Measurements from ENCODE around the gene DOCK7. TPM values are rescaled to one million over a fixed set of nuclear protein-coding genes. Genes with fewer than 3 reads are reported as not detected.
A peak's percentile ranks its signal among the peaks of the same experiment; 100 is the strongest.

Gene DOCK7
- total RNA-seq, 4 donors from 2014 or later, result 23.4 to 47.0 (median 44.2) TPM

GRCh38 chr1:62544570-62544969 lies 143.6 kb downstream of the DOCK7 start:
- Histone ChIP-seq H3K36me3 (peaks cover 16% of the 10 kb centered on the region), H3K27ac (no peak overlapping the region), H3K4me3 (no peak overlapping the region), H3K27me3 (no peaks in the 10 kb centered on the region), H3K9me3 (no peaks in the 10 kb centered on the region), H3K4me1 (no peaks in the 10 kb centered on the region)
- TF ChIP-seq POLR2A (IDR thresholded peaks at IDR 0.05) (no peak), CTCF (IDR thresholded peaks at IDR 0.05) (no peak), EP300 (IDR thresholded peaks at IDR 0.05) (no peak), POLR2AphosphoS5 (IDR thresholded peaks at IDR 0.05) (no peak)
- DNase-seq (ENCODE audit: low spot score in 2 of 2), result no peak
- WGBS, result 95% methylated on average over 2 of the region's 2 CpGs

GRCh38 chr1:62541048-62541447 lies 147.1 kb downstream of the DOCK7 start:
- TF ChIP-seq EP300 (IDR thresholded peaks at IDR 0.05), result no peak
- no peak for TF ChIP-seq CTCF (IDR thresholded peaks at IDR 0.05)
- TF ChIP-seq POLR2AphosphoS5 (IDR thresholded peaks at IDR 0.05), result no peak
- TF ChIP-seq POLR2A (IDR thresholded peaks at IDR 0.05), result no peak
- Histone ChIP-seq H3K9me3 (no peaks in the 10 kb centered on the region), H3K27ac (no peak overlapping the region), H3K36me3 (peaks cover 37% of the 10 kb centered on the region), H3K27me3 (no peaks in the 10 kb centered on the region), H3K4me3 (no peak overlapping the region), H3K4me1 (no peaks in the 10 kb centered on the region)
- 83% methylated on average over 2 of the region's 2 CpGs for WGBS
- no peak for DNase-seq (ENCODE audit: low spot score in 2 of 2)

DNA sequence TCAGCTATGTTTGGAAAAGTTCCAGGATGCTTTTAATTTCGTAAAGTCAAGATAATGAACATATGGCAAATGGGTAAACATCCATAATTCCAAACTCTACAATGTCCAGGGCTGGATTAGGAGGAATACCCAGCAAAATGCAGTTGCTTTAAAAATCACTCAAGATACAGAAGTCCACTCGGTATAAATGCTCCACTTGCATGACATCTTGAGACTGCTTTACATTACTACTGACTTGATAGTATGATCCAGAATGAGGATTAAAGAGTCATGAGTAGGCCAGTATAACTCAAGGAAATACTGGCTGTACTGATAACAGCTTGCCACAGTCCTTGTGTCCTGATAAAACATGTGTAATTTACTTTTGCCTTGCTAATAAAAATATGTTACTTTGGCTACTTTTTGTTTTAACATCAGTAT lies 149.1 kb downstream of the DOCK7 start:
- Histone ChIP-seq H3K9me3 (no peaks in the 10 kb centered on the region), H3K27me3 (no peaks in the 10 kb centered on the region), H3K4me1 (no peaks in the 10 kb centered on the region), H3K27ac (no peak overlapping the region), H3K4me3 (no peak overlapping the region), H3K36me3 (peaks cover 46% of the 10 kb centered on the region)
- DNase-seq (ENCODE audit: low spot score in 2 of 2), result no peak
- WGBS, result 88% methylated on average over 2 of the region's 2 CpGs
- no peak for TF ChIP-seq EP300 (IDR thresholded peaks at IDR 0.05)
- TF ChIP-seq POLR2A (IDR thresholded peaks at IDR 0.05), result no peak
- TF ChIP-seq CTCF (IDR thresholded peaks at IDR 0.05), result no peak
- no peak for TF ChIP-seq POLR2AphosphoS5 (IDR thresholded peaks at IDR 0.05)

- Histone ChIP-seq H3K27me3 (no peaks in the 10 kb centered on the region), H3K36me3 (peaks cover 47% of the 10 kb centered on the region), H3K4me1 (no peaks in the 10 kb centered on the region), H3K4me3 (no peak overlapping the region), H3K9me3 (no peaks in the 10 kb centered on the region), H3K27ac (no peak overlapping the region)
- DNase-seq (ENCODE audit: low spot score in 2 of 2), result no peak
- TF ChIP-seq EP300 (IDR thresholded peaks at IDR 0.05) (no peak), POLR2AphosphoS5 (IDR thresholded peaks at IDR 0.05) (no peak), POLR2A (IDR thresholded peaks at IDR 0.05) (no peak), CTCF (IDR thresholded peaks at IDR 0.05) (no peak)
These were observed 151.3 kb downstream of the DOCK7 start for GRCh38 chr1:62536865-62537264.

DNA sequence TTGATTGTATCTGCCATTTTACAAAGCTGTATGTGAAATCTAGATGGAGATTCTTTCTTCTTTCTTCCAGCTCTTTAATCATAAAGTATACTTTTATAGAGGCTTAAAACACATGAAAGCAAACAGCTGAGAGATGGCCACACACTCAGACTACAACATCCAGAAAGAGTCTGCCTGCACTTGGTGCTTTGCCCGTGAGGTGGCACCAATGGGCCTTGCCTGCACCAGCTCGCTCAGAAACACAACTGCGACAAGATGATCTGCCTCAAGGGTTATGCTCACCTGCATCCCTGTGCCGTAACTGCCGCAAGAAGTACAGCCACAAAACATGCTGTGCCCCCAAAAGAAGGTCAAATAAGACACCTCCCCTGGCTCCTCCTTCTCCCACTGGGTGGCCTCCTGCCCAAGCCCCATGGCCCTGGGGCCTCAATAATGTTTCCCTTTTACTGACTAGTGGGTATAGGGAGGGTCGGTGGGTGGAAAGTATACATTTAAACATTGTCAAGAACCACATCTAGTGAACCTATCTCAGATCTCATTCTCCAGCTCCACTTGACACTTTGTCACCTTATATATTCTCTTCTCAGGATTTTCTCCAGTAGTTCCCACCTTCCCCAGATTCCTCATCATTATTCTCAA lies 157.6 kb downstream of the DOCK7 start:
- H3K4me1 ChIP-seq, result no peaks in the 10 kb centered on the region
- H3K9me3 ChIP-seq, result no peaks in the 10 kb centered on the region
- DNase-seq (ENCODE audit: low spot score in 2 of 2), result no peak
- WGBS, result 55% methylated on average over 6 of the region's 6 CpGs
- H3K27ac ChIP-seq, result no peak overlapping the region
- H3K4me3 ChIP-seq, result no peak overlapping the region
- peaks cover 38% of the 10 kb centered on the region for H3K36me3 ChIP-seq
- no peak for TF ChIP-seq POLR2A (IDR thresholded peaks at IDR 0.05)
- peak in 1 of 2 donors; percentile 41 for TF ChIP-seq CTCF (IDR thresholded peaks at IDR 0.05)
- H3K27me3 ChIP-seq, result no peaks in the 10 kb centered on the region

All from suprapubic skin (tissue), 4 donors.